HG03558 (cell line): ENCODE results near the gene FBLIM1.

Experiments
- ATAC-seq: cut with Tn5 transposase; IDR thresholded peaks from one replicate; pipeline ENCODE4 v1.9.1; 2021; ENCODE audit warnings: moderate number of reproducible peaks; ENCODE audit not compliant: unreplicated experiment; ENCODE audit errors: extremely low read depth

FBLIM1 gene

DNA sequence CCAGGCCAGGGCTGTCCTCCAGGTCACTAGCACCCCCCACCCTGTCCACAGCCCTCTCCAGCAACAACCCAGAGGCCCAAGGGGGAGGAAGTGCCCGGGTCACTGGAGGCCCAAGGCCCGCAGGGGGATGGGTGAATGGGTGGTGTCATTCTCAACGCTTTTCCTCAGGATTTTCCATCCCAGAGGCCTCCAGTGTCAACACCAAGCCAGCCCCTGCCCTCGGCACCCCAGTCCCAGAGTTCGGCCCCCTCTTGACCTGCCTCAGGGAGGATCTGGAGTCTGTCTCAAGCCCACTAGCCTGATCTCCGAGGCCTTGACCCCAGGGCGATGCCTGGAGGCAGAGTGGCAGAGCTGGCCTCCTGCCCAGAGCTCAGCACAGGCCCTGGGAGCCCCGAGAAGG lies 11.2 kb upstream of the FBLIM1 start:
- ATAC-seq, result no peak

DNA sequence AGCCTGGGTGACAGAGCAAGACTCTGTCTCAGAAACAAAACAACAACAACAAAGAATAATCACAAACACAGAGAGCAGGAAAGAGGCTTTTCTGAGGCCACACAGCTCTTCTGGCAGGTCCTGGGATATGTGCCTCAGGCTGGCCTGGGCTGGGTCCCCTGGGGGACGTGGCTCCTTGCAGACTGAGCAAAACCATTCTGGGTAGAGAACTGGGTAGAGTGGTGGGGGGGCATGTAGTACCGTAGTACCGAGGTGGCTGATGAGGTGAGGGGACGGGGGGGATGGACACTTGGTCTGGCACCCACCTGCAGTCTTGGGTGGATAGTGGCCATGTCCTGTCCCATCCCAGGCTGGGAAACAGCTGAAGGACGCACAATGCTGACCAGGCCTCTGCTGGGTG lies 10.3 kb upstream of the FBLIM1 start:
- ATAC-seq, result no peak

DNA sequence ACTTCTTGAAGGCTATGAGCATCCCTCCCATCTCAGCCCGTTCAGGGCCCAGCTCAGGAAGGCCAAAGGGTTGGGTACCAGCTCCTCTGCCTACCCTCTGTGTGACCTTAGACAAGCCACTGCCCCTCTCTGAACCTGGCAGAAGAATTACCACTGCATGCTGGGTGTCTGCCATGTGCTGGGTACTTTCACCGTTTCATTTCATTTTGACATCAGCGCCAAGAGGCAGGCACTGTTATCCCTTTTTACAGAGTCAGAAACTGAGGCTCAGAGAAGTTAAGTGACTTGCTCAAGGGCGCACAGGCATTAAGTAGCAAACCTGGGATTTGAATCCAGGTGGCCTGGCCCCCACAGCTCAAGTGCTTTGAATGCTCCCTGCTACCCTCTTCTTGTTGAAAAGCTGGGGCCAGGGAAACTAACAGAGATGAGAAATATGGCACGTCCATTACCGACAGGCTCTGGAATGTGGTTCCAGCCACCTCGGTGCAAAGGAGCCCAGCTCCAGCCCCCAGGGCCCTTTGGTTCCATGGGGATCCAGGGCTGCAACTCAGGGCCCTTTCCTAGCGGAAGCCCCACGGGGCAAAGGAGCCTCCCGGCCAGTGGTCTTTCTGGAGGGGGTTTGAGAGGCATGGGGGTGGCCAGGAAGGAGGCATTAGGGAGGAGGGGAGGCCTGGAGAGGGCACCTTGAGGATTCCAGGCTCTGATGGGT lies 9.8 kb upstream of the FBLIM1 start:
- ATAC-seq, result no peak

DNA sequence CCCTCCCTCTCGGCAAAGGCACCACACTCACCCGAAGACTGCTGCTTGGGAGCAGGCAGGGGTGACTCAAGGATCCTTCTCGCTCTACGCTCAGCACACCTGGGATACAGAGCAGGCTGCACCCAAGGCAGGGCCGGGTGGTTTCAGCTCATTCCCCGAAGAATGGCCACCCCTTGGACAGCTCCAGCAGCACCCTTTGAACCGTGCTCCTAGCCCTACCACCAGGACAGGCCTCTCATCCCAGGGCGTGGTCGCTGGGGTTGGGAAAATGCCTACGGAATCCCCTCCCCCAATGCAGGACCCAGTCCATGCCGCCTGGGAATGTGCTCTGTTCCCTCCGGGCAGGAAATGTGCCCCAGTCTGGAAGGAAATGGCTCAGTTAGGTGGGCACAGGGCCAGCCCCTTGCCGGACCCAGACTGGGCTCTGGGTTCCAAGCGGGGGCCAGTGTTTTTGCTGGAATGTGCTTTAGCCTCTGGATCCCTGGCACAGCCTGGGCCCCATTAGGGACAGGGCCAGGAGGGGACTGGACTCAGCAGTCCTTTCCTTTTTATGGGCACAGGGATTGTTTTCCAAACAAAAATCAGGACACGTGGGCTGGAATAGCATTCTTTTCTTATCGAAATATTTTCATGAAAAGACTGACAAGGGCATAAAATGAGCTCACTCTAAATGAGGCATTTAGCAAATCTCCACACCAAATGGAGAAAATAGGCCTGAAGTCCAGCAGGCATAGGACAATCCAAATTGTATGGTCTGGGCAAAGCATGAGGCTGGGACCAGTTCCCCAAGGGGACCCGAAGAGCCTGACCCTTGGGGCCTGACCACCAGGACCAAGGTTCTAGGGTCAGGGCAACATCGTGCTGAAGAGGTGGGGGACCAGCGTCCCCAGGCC lies 8.9 kb upstream of the FBLIM1 start:
- ATAC-seq, result no peak

DNA sequence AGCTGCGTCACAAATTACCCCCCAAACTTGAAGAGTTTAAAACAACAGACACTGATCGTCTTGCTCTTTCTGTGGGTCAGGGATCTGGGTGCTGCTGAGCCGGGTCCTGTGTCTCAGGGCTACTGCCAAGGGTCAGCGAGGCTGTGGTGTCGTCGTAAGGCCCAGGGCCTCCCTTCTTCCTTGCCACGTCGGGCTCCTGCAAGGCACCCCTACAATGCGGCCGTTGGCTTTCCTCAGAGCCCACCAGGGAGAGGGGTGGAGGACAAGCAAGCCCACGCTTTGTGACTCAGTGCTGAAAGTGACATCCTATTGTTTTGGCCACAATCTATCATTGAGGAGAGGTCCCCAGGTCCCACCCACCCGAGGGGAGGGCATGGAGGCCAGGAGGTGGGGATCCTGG lies 7.7 kb upstream of the FBLIM1 start:
- ATAC-seq, result no peak

DNA sequence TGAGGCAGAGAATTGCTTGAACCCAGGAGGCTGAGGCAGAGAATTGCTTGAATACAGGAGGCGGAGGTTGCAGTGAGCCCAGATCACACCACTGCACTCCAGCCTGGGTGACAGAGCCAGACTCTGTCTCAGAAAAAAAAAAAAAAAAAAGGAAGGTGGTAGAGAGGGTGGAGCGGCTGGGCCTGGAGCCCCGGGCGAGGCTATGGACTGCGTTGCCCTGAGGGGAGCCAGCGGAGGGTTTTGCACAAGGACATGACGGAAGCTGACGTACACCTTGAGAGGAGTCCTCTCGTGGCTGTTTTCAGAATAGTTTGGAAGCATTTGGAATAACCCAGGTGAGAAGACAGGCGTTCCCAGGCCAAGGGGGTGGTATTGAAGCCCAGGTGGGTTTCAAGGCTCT lies 6.9 kb upstream of the FBLIM1 start:
- no peak for ATAC-seq

DNA sequence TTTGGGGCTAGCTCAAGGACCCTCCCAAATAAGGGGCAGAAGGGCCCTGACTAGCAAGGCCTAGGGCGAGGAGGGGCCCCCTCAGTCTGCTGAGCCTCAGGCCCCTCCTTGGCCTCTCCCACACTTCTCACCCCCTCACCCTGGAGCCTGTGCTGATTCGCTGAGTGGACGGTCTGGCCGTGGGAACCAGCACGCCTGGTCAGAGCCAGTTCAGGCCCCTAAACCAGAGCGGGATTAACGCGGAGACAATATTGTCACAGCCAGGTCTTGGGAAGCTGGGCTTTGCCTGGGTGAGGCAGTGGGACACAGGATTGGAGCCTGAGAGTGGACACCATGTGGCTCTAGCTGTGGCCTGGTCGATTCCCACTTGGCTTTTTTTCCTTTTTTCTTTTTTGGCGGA lies 4.8 kb upstream of the FBLIM1 start:
- ATAC-seq, result no peak

DNA sequence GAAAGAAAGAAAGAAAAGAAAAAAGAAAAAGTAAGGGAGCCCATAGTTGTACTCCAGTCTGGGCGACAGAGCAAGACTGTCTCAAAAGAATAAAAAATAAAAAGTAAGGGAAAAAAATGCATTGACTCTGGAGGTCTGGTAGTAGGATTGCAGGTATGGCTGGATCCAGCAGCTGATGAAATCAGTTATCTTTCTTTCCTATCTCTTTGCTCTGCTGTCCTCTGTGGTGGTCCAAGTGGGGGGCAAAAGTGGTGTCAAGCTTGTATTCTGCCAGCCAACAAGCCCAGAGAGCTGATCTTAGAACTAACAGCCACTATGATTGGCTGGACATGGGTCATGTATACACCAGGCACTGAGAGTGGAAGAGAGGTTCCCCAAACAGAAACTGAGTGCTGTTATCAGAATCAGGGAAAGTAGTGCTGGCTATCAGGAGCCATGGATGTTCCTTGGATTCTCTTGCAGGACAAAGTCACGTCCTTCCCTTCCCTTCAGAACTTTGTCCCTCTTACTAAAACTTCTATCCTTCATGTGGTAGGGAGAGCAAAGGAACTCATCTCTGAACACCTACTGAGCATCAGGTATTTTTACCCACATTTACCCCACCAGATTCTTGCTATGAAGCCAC lies 3.5 kb upstream of the FBLIM1 start:
- ATAC-seq, result no peak

DNA sequence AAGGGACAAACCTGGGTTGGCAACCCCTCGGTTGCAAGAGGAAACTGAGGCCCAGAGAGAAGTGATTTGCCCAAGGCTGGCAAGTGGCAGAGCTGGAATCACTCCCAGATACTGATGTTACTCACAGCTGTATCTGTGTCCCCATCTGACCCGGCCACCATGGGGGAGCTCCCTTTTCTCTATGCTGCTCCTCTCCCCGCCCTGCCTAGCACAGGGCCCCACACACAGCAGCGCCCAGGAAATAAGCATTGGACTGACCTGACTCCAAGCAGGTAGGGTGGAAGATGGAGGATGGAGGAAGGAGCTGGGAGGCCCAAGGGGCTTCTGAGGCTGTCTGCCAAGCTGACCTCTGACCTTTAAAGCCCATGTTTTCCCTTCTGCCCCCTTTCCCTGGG lies 3.0 kb upstream of the FBLIM1 start:
- ATAC-seq, result no peak

DNA sequence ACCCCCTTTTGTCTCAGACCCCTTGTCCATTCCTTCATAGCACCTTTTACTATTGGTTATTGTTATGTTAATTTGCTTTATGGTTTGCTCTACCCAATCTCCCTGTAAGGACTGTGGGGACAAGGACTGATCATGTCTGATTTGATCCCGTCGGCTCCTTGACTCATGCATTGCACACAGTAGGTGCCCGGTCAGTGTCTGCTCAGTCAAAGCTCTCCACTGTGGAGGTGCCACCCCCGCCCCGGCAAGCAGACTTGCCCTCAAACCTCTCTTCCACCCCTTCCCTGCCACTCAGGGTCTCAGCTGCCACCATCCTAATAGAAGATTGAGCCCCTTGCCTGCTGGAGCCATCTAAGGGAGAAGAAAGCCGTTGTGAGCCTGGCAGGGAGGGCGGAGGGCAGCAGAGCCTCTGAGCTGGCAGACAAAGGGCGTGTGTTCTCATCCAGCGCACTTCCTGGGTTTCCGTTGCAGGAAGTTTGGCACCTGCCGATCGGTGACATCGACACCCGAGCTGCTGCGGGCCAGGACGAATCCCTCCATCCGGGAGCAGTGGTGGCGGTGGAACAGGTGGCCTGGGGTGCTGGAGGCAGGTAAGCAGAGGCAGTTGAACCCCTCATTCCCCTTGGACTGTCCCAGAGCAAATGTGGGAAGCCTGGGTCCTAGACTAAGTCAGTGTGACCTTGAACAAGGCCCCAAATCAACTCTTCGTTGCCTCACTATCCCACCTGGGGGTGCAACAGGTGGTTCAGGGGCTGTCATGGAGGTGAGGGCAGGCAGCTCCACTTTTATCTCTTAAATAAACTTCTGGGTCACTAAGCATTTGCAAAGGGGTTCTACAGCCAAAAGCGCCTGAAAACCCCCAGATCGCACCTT lies 2.2 kb upstream of the FBLIM1 start:
- ATAC-seq, result no peak

DNA sequence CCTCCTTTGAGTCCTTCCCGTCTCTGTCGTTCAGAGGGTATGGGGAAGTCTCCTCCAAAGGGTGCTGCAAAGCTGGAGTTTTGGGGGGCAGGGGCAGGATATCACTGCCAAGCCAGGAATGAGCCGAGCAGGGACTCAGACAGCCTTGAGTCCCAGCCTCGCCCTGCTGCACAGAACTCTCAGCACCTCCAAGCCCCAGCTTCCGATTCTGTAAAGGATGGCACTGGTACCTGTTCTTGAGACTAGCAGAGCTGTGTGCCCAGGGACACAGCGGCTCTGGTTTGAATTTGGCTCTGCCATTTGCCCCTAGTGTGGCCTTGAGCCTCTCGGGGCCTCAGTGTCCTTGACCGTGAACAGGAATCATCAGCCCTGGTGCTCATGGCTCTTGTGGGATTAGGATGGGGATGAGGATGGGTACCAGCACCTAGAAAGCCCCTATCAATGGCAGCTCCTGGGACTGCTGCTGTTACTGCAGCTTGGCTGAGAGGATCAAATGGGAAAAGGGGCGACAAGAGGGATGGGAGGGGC lies 1.5 kb upstream of the FBLIM1 start:
- ATAC-seq, result no peak

DNA sequence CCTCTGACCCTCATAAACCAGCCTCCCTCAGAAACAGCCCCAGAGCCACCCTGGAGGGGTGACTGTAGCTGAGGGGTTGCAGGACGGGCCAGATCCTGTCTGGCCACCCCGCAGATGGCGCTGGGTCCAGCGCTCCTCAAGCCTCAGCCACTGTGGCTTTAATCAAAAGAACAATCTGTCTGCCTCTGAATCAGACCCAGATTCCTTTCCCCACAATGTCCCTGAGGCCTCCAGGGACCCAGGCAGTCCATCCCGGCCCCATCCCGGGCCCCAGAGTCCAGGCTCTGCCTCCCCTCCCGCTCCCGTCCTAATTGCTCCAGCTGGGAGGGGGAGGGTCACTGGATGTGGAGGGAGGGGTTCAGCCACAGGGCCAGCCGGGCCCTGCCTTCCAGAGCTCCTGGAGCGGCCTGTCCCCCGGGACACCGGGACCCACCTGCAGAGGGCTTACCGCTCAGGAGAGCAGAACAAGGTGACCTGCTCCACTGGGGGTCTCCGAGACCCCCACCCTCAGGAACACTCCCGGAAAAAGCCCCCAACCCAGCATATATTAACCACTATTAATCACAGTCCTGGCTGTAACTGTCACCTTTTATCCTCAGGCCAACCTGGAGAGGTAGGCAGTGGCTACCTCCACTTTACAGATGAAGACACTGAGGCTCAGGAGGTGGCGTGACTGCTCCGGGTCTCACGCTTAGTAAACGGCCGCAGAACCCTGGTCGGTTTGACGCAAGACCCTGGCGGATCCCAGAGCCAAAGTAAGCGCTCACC lies 836 bp upstream of the FBLIM1 start:
- ATAC-seq, result no peak

DNA sequence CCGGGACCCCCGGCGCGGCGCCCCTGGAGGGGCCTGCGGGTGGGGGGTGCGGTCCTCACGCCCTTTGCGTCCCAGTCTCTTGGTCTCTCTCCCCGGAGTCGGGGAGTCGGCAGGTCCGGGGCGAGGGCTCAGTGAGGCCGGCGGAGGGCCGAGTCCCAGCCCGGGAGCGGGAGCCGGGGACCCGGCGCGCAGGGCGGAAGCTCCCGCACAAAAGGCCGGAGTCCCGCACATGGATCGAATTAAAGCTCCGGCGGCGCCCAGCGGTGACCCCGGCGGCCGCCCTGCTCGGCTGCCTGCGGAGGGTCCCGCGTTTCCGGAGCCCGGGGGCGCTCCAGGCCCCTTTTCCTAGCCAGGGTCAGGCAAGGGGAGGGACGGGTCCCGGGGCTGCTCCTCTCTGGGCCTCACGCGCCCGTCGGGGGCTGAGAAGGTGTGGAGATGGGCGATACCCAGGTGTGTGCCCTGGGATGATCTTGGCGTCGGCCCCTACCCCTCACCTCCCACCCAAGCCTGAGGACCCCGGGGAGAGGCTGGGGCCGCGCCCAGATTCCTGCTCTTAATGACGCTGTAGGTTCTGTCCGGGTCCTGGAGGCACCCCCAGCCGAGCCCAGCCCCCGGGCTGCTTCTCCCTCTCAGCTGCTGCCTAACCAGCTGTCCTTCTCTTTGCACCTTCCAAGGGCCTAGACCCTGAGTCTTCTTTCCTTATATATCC lies 512 bp downstream of the FBLIM1 start:
- ATAC-seq, result no peak

DNA sequence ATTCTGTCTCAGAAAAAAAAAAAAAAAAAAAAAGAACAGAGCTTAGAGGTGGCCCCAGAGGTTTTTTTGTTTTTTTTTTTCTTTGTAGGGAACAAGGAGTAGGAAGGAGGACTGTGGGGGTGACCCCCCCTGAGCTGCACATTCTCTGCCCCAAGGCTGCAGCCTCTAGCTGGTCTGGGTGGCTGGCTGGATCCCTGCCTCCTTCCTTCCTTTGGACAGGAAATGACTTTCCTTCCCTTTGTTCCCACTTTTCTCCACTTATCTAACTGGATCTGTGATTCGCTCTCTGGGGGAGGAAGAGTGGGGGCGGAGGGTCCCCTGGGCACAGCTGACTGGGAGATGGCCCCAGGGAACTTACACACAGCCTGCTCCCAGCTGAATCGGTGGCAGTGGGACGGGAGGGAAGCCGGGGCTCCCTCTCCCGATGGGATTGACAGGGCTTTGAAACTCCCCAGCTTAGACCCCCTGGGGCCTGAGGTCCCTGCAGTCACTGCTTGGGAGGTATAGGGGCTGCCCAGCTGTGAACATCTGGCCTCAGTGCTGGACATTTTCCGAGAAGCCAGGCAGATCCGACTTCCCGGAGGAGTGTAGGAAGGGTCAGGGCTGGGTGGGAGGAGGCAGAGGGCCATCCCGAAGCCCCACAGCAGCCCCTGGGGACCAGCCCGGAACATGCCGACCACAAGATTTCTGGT lies 2.1 kb downstream of the FBLIM1 start:
- no peak for ATAC-seq

DNA sequence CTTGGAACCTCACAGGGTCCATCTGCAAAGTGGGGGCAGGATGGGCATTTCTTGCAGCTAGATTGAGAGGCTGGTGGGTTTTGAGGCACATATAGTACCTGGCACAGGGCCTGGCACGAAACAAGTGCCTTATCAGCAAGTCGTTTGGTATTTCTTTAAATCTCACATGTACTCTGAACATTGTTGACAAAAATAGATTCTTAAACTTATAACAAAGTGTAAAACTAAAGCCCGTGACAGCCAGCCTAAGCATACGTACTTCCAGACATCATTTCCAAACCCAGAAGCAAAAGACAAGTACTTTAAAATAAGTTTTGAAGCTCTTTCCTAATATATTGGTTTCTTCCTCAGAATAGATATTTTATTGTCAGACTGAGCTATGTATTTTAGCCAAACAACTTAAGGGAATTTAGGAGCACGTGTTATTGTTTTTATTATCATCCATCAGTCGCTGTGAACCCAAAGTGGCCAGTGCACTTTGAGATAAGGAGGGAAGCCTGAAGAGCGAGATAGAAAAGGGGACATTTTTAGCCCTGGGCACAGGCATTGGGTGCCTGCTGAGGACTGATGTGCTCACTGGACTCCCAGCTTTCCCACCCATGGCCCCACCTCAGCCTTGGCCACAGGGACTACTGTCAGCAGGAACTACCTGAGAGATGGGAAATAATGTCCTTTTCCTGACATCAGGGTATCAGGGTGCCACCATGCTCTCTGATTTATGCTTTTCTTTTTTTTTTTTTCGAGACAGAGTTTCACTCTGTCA lies 3.0 kb downstream of the FBLIM1 start:
- ATAC-seq, result no peak

DNA sequence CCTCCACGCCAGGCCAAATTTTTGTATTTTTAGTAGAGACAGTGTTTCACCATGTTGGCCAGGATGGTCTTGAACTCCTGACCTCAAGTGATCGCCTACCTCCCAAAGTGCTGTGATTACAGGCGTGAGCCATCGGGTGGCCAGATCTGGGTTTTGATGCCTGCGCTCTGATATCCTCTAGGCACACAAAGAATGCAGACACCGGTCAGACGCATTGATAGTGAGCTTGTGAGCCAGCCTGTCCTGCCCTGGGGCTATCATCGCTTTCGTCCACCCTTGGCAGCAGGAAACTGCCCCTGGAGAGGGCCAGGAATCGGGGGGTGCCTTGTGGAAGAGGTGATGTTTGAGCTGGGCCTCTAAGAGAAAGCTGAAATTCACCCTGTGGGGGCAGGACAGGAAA lies 4.0 kb downstream of the FBLIM1 start:
- no peak for ATAC-seq

DNA sequence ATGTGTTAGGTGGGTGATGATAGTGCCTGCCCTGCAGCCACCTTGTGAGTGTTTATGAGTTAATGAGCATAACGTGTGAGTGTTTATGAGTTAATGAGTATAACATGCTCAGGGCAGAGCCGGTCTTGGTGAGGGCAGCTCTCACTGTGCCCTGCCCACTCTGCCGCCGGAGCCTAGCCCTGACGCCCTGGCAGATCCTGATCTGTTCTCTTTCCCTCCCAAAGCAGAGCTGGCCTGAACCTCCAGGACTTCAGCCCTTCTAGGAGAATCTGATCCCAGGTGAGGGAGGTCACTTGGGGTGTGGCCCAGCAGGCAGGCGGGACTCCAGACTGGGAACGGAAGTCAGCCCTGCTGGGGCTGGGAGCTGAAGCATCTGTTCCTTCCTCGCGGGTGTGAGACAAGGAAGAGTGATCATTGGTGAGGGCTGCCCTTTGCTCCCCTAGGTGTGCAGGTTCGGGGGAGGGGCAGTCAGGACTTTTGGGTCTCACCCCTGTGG lies 5.7 kb downstream of the FBLIM1 start:
- ATAC-seq, result no peak
